GM19035 (cell line): Measurements from ENCODE around the gene ABLIM3.

Experiments
- ATAC-seq: cut with Tn5 transposase; IDR thresholded peaks from one replicate; pipeline ENCODE4 v1.9.1; 2021; ENCODE audit not compliant: unreplicated experiment

The ABLIM3 gene

GRCh38 chr5:149156435-149157083 is 15.3 kb downstream of the ABLIM3 start:
- ATAC-seq = no peak

DNA sequence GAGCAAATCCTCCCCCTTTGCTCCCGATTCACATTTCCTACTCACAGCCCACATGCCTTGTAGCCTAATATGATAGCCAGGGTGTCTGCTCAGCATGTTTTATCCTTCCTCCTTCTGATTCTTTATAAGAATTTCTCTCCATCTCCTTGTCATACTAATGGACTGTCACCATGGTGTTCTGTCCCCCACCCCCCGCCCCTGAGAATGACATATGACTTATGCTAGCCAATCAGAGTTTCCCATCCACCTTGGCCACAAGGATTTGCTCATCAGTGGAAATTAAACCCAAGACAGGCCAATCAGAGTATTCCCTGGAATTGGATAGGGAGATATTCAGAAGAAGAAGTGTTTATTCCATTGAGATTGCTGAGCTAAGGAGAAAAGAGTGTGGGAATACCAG is 16.0 kb downstream of the ABLIM3 start:
- no peak for ATAC-seq

- ATAC-seq = no peak
Observed at GRCh38 chr5:149160291-149160787, 19.0 kb downstream of the ABLIM3 start.

DNA sequence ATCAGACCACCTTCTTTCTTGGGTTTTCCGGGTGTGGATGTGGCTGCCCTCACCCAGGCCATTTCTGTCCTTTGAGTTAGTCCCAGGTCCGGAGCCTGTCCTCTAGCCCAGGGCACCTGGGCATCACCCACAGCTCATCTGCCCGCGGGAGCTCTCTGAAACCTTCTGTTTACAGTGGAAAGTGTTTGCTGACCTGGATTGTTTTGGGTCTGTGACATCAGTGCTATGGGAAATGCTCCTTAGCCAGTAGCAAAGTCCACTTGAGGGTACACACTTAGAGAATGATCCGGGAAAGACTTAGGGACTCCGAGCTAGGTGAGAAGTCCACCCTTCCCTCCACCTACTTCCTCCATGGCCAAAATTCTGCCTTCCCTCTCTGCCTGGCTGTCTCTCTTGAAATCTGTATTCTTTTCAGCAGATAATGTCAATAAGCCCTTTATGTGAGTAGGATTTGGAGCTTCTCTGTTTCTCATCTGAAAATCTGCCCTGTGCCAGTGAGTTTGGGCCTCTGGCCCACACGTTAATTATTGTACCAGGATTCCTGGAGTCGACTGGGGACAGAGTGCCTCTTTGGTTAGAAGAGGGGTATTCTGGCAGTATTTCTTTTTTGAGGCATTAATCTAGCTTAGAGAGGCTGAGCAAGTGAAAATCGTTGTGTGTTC is 19.9 kb downstream of the ABLIM3 start:
- ATAC-seq = no peak

DNA sequence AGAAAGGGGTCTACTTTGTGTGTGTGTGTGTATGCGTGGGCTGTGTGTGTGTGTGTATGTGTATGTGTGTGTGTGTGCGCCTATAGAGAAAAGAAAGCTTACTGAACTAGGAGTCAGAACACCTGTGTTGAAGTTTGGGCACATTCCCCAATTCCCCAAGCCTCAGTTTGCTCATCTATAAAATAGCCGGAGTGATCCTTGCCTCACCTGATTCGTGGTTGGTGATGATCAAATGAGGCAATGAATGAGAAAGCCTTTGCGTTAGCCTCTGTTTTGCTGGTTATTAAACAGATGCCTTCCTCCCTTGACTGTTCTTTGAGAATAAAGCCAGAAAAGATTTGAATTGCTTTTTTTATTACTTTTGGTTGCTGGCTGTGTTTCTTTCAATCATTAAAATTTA is 20.6 kb downstream of the ABLIM3 start:
- no peak for ATAC-seq

- no peak for ATAC-seq
Observed at GRCh38 chr5:149162401-149163084, 21.2 kb downstream of the ABLIM3 start.

GRCh38 chr5:149164731-149165130 is 23.4 kb downstream of the ABLIM3 start:
- no peak for ATAC-seq

DNA sequence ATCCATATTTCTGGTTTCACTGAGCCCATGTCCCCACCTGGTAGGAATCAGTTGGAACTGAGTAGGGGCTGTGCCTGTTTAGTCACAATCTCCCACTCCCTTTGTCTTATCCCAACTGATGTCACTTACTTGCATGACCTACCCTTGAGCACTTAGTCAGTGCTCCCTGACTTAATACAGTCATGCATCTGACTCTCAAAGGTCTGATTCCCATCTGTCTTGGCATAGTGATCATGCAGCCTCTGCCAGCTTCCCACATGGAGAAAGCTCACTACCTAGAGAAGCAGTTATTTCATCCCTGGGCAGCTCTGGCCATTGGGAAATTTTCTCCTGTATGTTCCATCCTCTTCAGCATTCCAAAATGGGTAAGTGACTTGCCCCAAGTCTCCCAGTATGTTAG is 24.8 kb downstream of the ABLIM3 start:
- no peak for ATAC-seq

DNA sequence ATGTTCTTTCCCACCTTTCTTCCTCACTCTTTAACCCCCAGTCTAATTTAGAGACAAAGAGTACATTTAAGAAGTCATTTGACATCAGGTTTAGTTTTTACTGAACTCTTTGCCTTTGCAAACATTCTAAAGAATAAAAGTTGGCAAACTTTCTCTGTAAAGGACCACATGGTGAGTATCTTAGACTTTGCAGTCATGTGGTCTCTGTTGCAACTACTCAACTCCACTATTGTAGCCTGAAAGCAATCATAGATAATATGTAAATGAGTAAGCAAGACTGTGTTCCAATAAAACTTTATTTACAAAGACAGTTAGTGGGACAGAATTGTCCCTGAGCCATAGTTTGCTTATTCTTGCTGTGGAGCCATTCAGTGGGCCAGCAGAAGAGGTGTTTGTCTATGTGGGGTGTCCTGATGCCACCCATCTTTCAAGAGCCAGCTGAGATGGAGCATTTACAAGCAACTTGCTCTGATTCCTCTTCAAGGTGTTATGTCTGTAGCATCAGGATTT is 25.4 kb downstream of the ABLIM3 start:
- no peak for ATAC-seq

DNA sequence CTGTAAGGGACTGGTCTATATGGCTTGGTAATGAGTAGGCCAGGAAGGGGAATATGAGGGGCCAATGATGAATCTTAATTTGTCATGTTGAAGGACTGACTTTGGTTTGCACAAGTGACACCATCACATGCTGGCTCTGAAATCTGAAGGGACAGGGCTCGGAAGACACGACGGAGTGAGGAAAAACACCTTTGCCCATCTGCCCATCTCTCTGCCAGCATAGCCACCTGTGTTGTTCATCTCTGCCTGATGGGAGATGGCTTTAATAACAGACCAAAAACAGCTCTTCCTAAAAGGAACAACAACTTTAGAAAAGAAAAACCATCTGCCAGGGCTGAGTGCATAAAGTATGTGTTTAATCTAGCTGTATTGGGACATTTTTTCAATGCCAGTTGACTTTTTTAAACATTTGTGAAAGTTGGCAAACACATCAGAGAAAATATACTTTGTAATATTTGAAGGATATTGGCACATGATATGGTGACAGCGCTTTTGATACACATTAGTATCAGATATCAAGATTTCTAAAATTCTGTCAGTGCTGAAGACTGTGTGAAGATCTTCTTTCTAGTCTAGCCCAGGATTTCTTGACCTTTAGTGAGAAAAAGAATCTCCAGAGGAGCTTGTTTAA is 27.1 kb downstream of the ABLIM3 start:
- ATAC-seq = no peak

DNA sequence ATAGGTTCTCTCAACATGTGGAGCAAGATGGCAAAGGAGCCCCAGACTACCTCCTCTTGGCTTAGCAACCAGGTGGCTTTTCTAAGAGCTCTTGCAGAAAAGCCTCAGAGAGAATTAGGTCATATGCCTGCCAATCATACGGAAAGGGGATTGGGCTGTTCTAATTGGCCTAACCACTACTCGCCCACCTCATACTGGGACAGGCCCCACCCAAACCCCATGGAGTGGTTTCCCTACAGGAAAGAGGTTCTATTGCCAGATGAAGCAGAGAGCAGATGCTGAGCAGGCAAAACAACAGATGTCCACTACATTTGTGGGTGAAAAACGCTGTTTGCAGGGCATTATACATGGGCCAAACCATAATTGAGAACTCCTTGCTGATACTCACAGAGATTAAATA is 29.0 kb downstream of the ABLIM3 start:
- ATAC-seq = no peak

GRCh38 chr5:149172261-149172660 is 31.0 kb downstream of the ABLIM3 start:
- ATAC-seq = peak; percentile 83

GRCh38 chr5:149172709-149173505 is 31.6 kb downstream of the ABLIM3 start:
- no peak for ATAC-seq

DNA sequence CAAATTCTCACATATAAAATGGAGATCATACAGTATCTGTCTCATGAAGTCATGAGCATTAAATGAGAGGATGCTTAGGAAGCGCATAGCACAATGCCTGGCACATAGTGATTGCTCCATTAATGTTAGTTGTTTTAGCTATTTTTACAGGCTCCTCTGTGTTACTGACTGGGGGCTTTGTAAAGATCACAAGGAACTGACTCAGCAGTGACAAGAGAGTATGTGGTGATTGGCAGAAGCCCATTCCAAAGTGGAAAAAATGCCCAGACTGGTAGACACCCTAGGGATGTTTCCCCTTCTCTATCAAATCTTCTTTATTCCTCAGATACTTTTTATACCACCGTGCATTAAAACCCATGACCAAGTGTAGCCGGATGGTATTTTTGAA is 33.5 kb downstream of the ABLIM3 start:
- no peak for ATAC-seq

DNA sequence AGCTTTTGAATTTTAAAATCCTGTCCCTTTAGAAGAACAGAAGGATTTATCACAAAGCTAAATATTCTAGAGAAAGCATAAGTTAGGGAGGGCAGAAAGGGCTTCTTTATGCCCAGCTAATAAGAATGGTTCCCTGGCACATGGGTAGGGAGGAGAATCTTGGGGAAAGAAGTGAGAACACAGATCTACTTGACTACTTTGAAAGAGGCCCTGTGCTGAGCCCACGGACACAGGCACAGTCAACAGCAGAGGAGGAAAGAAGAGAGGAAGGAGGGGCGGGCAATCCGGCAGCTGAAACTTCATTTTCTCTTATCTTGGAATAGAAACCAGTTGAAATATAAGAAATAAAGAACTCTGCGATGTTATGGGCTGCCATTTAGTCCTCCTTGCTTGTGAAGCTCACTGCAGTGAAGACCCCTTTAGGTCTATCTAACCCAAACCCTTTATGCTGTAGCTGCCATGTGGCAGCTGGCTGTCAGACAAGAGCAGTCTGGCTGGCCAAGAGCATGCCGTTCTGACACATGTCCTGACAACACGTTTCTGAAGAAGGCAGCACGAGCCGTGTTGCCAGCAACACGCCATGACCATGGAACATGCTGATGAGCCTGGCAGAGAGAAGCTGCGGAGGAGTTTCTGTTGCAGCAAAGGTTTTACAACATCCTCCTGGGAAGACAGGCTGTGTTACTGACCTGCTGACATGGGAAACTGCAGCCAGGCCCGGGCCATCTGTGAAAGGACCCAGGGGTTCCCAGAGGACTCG is 34.2 kb downstream of the ABLIM3 start:
- ATAC-seq = no peak

DNA sequence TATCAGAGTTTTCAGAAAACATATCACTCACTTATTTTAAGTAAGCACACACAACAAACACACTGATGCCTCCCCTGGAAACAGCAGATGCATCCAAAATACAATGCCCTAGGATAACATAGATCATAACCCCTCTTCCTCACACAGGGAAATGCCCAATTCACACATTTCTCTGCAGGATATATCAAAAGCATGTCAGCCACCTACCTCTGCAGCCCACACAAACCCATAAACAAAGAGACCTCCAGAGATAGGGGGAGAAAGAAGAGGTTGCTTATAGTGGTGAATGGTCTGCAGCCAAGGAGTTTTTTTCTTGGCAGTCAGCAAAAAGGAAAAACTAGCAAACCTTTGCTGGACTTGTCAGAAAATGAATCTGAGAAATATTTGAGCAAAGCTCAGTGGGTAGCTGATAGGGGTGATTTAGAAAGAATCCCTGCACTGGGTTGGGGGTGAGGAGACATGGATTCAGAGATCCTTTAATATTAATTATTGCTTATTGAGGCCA is 36.1 kb downstream of the ABLIM3 start:
- ATAC-seq = no peak

GRCh38 chr5:149177911-149178565 is 36.7 kb downstream of the ABLIM3 start:
- ATAC-seq = no peak

DNA sequence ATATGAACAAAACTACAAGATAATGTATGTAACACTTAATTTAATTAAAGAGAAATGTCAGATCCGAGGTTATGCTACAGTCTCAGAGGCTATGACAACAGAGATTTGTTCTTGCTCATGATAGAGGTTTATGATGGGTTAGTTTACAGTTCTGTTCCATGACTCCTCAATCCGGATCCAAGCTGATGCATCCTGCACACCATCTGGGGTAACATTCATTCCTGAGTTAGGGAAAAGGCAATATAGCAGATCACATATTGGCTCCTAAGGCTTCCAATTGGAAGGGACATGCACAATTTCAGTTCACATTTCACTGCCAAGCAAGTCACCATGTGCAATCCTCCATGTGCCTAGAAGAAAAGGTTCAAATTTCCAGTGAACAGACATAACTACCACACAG is 40.4 kb downstream of the ABLIM3 start:
- no peak for ATAC-seq

DNA sequence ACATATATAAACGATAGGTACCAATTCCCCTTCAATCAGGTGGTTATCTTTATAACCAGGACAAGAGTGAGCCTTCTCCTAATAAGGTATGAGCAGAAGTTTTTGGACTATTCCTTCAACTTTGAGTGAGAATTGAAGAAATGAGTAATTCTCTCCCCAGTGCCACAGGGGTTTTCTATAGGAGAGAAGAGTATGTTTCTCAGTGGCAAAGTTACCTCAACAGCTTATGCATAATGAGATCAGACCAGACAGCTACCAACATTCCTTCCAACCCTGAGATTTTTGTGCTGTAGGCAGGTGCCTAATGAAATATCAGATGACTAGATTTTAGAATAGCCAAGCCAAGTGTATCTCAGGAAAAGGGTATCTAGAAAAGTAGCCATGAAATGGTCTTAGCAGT is 40.9 kb downstream of the ABLIM3 start:
- no peak for ATAC-seq
